Hematopoietic multipotent progenitor cell (in vitro differentiated cells): Measurements from ENCODE around the gene ACTR8. TPM values are rescaled to one million over a fixed set of nuclear protein-coding genes. Genes with fewer than 3 reads are reported as not detected.

Source experiments
- DNase-seq, 3 donors: peaks; one replicate each; pipeline ENCODE4 v3.0.0-alpha.2; 2011 to 2015; ENCODE audit warnings: low read depth in 2 of 3, low spot score in 2 of 3
- total RNA-seq: library from RNA; depleted of rRNA; stranded (reverse); fragments of >200 nt; gene quantifications from one replicate; pipeline ENCODE4 v1.2.3, GENCODE V29; 2012

The ACTR8 gene
- total RNA-seq, 1 donor = 21.0 TPM

DNA sequence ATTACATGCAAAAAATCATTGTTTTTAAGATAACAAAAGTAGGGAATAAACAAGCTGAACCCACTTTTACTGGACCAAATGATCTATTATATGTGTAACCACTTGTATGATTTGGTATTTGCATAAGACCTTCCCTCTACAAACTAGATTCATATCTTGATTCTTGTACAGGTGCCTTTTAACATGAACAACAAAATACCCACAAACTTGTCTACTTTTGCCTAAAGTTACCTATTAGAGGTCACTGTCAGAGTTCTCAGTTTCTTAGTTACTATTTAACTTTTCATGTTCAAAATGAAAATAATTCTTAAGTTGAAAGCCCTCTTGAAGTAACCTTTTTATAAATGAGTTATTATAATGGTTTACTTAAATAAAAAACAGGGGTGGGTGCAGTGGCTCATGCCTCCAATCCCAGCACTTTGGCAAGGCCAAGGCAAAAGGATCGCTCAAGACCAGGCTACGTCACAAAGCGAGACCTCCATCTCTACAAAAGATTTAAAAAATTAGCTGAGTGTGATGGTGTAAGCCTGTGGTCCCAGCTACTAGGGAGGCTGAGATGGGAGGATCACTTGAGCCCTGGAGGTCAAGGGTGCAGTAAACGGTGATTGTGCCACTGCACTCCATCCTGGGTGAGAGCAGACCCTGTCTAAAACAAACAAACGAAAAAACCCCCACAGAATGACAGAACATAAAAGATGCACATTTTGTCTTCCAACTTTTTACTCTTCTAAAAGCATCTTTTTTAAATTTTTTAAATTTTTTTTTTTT lies 16.0 kb downstream of the ACTR8 start:
- no peak for DNase-seq

DNA sequence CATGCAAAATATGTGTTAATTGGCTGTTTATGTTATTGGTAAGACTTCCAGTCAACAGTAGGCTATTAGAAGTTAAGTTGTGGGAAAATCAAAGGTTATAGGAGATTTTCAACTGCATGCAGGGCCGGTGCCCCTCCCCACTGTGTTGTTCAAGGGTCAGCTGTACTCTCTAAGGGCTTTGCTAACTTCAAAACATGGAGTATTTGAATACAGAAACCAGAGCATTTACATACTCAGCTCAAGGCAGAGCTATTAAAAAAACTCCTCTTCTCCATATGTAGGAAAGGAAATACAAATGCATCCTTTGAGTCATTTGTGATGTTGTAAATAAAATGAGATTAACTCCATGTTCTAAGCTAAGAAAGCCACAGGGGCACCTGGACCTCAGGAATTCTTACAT lies 18.8 kb downstream of the ACTR8 start:
- no peak for DNase-seq

DNA sequence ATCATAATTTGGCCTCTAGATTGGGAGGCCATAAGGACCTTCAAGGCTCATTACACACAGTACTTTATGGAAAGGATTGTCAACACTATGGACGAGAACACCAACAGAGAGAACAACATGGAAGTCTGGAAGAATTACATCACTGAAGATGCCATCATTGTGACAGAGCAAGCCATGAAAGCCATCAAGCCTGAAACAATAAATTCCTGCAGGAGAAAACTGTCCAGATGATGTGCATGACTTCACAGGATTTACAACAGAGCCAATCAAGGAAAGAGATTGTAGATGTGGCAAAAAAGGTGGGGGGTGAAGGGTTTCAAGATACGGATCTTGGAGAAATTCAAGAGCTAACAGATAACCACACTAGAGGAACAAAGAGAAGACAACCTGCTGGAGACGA lies 19.7 kb downstream of the ACTR8 start:
- no peak for DNase-seq

DNA sequence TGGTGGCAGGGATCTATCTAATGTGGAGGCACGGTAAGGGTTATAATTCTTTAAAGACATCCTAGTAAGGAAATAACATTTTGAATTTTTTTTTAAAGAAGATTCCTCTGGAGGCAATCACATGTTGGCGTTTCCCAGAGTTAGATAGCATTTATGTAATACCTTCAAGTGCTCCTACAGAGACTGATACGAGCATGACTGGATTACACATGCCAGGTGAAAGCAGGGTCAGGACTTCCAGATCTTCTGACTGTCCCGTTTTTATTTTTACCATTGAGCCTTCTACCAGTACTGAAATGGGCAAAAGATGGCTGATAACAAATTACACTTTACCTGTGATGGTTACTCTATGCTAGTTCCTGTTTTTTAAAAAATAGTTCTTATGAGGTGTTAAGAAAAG lies 21.8 kb downstream of the ACTR8 start:
- DNase-seq = no peak

DNA sequence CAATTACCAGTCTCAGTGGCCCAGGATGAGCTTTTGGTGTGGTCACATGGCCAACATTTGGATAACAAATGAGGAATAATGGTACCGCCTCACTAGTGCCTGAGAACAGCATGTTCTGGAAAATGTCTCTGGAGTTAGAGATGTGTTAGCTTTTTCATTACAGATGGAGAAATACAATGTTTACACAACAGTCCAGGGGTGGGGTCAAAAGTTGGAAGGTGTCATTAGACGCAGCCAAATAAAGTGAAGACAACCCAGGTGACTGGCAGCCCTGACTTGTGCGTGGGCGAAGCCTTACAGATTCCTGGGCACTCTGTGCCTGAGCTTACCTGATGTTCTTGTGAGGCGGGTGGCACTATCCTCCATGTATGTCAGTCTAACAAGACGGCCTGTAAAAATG lies 22.8 kb downstream of the ACTR8 start:
- no peak for DNase-seq

DNA sequence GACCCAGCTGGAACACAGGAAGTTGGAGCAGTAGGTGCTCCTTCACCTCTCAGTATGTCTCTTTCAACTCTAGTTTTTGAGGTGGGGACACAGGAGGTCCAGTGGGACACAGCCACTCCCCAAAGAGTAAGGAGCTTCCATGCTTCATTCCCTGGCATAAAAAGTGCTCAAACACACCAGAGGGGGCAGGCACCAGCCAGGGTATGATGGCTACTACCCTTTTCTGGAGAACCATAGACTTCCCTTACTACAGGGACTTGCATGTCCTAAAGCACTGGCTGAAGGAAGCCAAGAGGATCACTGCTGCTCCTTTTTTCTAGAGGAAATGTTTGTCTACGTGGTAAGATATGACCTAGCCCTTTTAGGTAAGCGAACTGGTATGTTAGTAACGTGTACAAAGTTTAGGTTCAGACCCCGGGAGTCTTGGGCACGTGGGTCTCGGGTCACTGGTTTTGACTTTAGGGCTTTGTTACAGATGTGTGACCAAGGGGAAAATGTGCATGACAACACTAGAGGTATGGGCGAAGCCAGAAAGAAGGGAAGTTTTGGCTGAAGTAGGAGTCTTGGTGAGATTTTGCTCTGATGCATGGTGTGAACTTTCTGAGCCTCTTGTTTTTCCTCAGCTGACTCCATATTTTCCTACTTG lies 23.7 kb downstream of the ACTR8 start:
- DNase-seq = no peak

DNA sequence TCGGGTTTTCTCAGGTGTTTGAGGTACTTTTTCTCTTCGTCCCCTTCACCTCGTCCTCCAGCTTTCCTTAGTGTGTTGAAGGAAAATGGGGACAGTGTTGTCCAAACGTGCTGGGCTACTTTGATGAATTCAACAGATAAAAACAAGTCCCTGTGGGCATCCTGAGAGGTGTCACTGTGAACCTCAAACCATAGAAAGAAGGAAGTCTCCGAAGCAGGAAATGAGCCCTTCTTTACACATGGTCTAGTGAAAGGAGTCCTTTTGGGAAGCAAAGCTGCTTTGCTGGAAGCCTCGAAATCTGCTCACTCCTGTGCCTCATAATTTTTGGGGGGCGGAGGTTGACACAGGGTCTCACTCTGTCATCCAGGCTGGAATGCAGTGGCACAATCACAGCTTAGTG lies 25.0 kb downstream of the ACTR8 start:
- no peak for DNase-seq

DNA sequence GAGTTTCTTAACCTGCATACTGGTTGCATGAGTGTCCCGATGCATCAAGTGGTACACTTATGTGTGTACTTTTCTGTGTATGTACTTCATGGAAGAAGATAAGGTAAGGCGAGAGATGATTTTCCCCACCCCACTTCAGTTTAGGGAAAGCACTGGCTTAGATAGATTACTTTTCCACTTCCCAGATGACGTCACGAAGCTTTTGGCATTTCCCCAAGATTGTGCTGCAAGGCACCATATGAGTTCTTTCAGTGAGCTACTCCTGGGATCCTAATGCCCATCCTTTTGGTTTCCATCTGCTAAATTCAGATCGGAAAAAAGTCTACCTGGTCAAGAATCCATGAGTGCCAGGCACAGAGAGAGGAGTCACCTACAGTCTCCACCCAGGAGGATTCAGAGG lies 31.1 kb downstream of the ACTR8 start:
- no peak for DNase-seq

DNA sequence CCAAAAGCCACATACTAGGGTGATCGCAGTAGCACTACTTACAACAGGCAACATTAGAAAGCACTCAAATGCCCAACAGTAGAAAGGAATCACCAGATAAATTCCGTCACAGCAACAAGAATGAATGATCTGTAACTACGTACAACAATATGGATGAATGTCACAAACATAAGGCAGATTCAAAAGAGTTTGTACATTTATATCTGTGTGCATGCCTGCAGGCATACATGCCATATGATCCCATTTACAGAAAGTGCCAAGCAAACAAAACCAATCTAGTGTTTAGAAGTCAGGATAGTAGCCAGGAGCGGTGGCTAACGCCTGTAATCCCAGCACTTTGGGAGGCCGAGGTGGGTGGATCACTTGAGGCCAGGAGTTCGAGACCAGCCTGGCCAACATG lies 32.0 kb downstream of the ACTR8 start:
- DNase-seq = no peak

DNA sequence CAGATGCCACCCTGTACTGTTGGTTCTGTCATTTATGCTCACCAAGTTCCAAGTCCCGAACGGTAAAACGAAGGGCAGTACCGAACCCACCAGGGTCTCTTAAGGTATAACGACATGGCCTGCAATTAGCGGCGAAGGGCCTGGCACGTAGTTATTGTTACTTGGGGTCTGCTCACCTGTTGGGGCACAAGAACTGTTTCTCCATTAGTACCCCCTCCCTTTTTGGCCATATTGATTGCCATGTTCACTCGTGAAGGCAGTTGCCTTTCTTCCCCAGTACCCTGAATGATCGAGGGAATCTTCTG lies 35.1 kb downstream of the ACTR8 start:
- DNase-seq = no peak

DNA sequence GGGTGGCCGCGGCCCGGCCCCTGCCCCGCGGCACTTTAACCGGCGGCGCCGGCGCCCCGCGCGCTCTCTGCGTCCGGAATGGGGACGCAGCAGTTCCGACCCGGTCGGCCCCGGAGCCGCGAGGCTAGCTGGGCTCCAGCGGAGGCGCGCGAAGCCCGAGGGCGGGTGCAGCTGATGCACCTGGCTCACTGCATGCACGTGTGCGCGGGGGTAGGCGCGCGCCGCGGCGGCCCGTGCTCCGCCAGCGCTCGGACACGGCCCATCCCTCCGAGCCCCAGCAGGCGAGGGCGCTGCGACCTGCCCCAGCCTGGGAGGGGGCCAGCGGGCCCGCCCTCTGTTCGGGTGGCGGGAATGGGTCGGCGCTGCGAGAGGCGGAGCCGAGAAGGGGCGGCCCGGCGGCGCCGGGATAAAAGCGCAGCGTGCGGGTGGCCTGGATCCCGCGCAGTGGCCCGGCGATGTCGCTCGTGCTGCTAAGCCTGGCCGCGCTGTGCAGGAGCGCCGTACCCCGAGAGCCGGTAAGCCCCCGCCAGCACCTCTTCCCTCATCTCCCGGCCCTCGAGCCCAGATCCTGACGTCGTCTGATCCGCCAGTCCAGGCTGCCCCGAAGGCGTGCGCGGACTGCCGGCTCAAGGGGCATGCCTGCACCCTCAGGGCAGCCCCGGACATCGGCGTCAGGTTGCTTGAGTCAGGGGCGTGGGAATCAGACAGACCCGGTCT lies 35.7 kb downstream of the ACTR8 start, which contains the start of the genes CHDH and IL17RB:
Gene CHDH (minus strand): TSS at position 286 of the 717 bp plus-strand sequence. CDS start 22,411 bp downstream, outside the sequence.
Gene IL17RB (plus strand): TSS at position 435 of the 717 bp plus-strand sequence. CDS start 21 bp downstream, at position 456.
- DNase-seq = peak in 2 of 3 donors; percentile 11 to 14

DNA sequence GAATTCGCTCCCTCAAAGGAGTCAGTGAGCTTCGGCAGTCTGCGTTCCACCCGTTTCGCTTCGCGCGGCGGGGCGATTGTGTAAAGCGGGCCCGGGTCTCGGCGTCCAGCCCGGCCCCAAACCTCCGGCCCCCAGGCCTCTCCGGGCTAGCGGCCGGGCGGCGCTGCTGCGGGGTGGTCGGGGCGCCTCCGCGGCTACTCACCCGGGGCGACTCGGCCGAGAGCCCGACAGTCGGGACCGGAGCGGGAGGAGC lies 36.1 kb downstream of the ACTR8 start:
- DNase-seq = no peak

DNA sequence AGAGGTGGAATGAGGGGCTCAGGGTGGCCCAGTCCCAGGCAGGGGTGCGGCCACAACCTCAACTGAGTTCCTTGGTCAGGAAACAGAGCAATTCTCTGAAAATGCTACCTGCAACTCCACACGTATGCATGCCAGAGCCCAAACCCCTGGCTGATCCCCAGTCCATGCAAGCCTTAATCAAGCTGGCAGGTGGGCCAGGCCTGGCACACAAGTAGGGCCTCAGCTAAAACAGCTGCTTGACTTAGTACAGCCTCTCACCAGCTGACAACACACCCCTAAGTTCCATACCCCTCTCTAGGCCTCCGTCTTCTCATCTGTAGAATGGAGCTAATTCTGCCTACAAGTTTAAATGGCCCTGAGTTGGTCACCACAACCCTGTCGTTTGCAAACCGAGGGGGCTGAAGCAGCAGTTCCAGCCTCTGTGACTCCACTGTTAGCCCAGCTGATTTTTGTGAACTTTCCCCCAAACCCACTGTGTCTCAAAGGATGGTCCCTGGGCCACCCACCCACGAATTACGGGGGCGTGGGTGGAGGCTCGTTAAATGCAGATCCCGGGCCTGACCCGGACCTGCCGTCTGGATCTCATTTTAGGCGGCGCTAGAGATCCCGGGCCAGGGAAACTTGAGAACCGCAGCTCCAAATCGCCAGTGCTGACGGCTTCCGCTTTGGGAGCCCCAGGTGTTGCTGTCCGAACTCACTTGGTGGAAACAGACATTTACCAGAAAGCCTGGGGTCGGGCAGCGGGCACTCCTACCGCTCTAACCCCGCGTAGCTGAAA lies 36.7 kb downstream of the ACTR8 start:
- peak in 2 of 3 donors; percentile 14 to 39 for DNase-seq

DNA sequence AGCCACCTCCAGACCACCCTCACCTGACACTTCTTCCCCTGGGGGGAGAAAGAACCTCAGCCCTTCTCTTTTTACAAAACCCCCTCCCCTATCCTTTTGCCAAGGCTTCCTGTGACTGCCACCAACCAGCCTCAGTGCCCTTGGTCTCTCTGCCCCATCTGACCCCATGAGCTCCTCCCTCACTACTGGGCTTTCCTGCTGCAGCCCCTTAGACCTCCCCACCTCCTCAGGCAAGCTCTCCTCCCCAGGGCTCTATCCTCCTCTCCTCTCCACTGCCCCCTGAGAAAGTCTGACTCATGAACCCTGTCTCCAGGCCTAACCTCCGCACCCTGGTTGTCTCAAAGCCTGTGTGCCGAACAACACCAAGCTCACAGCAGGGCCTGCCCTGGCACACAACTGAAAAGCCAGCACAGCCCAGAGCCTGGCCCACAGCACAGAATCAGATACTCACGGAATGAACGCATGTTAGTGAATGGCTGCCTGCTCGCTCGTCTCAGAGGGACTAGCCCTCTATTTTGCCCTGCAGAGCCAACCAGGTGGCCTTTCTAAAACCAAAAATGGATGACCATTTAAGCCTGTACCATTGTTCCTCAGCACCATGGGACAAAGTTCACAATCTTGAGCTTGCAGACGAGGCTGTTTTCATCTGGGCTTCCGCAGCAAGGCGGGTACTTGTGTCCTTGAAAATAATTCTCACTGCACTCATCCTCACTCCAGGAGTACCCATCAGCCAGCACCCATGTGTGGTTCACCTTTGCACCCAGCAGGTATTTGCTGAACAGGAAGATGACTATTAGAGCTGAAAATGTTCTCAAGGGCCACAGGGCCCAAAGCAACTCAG lies 37.5 kb downstream of the ACTR8 start:
- no peak for DNase-seq

DNA sequence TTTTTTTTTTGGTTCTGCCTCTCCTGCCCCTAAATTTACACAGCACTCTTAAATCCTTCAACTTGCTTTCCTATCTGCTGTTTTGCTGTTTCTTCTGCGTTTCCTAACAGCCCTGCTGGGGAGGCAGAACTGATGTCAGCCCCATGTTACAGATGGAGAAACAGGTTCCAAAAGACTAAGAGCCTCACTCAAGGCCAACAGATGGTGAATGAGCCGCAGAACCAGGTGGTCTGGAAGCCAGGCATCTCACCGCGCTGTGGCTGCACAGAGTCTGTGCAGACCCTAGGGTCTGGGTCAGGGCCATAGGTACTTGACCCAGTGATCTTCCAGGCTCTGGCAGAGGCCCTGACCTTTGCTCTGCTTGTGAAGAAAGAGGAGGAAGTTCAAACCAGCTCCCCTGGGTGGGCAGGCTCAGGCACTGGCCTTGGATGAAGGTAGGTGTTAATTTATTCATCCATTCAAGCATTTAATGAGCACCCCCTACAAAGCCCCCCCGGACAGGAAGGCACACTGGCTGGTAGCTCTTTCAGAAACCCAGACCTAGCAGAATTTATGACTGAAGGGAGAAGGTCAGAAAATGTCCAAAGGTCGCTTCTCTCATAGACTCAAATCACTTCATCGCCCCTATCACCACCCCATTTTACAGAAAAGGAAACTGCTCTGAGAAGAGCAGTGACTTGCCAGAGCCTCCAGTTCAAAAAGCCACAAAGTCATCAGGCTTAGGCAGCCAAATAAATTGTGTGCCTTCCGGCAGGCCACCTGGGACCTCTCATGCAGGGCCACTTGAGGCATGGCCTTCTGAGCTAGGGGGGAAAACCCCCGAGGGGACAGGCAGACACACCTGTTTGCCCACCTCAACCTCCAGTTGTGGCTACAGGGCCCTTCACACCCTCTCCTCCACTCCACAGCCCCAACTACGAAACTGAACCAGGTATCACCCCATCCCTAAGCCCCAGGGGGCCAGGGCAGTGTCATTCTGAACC lies 38.5 kb downstream of the ACTR8 start:
- no peak for DNase-seq

DNA sequence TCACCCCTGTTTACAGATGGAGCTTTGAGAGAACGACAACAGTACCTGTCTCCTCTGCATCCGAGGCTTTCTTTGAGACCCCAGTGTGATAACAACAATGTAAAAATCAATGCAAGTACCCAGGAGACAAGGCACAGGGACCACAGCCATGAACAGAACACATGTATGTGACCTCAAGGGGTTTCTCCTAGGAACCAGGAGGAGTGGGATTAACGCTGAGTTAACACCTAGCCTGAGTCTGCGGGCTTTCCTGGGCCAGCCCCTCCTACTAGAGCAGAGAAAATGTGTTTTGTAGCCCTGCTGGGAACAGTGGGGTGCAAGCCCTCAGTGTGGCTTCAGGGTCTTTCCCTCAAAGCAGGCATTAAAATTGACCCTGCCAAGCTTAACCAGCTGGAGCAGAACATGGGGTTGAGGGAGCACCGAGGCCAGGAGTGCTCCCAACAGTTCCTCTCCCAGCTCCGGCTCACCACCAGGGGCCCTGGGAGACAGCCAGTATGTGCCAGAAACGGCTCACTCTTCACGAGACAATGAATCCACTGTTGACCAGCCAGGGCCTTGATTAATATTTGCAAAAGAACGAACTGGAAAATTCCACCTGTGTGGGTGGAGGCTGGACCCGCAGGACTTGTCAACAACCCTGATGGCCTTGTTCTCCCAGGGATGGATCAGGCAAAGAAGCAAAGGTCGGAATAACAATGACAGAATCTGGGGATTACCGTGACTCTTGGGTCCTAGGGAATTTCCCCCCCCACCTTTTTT lies 39.3 kb downstream of the ACTR8 start:
- no peak for DNase-seq

DNA sequence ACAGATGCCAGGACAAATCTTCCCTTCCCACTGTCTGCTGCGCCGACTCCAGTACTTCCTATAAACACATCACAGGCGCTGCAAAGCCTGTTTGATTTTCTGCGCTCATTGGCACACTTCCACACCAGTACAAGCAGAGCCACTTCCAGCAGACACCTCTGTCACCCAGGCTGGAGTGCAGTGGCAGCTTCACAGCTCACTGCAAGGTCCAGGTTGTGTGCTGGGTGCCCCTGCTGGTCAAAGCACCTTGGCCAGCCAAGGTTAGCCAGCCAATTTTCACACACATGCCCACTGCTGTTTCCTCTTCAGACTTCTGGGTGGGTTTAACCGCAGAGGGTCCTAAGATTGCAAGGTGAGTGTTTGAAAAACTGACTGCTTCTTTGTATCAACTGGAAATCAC lies 40.7 kb downstream of the ACTR8 start:
- DNase-seq = no peak

DNA sequence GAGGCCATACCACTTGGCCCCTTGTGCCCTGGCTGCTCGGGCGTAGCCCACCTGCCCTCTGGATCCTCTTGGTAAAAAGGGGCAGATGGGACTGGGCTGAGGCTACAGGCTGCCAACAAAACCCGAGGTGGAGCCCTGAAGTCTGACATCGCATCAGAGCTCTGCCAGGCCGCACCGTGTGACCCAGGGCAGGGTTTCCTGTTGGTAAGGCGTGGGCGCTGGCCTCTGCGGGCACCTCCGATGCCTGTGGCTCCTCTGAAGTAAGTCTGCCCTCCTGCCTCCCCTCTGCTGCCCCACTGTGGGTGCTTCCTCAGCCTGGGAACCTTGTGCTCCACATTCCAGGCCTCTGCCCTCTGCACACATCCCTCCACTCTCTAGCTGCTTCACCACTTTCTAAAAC lies 44.6 kb downstream of the ACTR8 start:
- DNase-seq = no peak
